ENCODE data around the gene PRRG2. TPM values are rescaled to one million over a fixed set of nuclear protein-coding genes. Genes with fewer than 3 reads are reported as not detected.
A peak's percentile ranks its signal among the peaks of the same experiment; 100 is the strongest.

The PRRG2 gene
- total and polyA plus RNA-seq, 9 of the 15 experiments (the other 6 are each of a cell fraction or from before 2014, with no cell fraction given): 0.06 to 1.1 (median 0.33) TPM

- TF ChIP-seq RNF219 (CRISPR knock-in tag; IDR thresholded peaks at IDR 0.05) (no peak), ARID3B (CRISPR knock-in tag; IDR thresholded peaks at IDR 0.05; ENCODE audit: borderline replicate concordance) (no peak), ZNF395 (CRISPR knock-in tag; IDR thresholded peaks at IDR 0.05) (no peak; the same call in 1 of the 2 replicates), E2F6 (IDR thresholded peaks at IDR 0.05; ENCODE audit: borderline replicate concordance in 1 of 2, extremely low read depth in 1 of 2, insufficient read depth in 1 of 2, insufficient read length in 1 of 2, low read depth in 1 of 2, low read length in 1 of 2, poor library complexity in 1 of 2, severe bottlenecking in 1 of 2) (peak in 1 of 2 experiments; percentile 35), ZBTB43 (CRISPR knock-in tag; IDR thresholded peaks at IDR 0.05) (no peak), NKRF (IDR thresholded peaks at IDR 0.05; ENCODE audit: borderline replicate concordance) (0 out of 2 replicates have a peak, but pooled peaks have one; percentile 24), EZH2 (IDR thresholded peaks at IDR 0.05; ENCODE audit: borderline replicate concordance, low read depth, low read length) (no peak), NRF1 (conservative IDR thresholded peaks at IDR 0.05 in 1 of 2, IDR thresholded peaks at IDR 0.05 in 1 of 2) (peak in 1 of 2 experiments; percentile 13; a peak in 1 of 4 replicates), PHF8 (IDR thresholded peaks at IDR 0.05; ENCODE audit: borderline replicate concordance, low read length) (peak; percentile 50), ZNF217 (CRISPR knock-in tag; IDR thresholded peaks at IDR 0.05) (no peak), SNIP1 (IDR thresholded peaks at IDR 0.05; ENCODE audit: low read depth) (no peak), MAX (CRISPR knock-in tag; IDR thresholded peaks at IDR 0.05) (0 out of 2 replicates have a peak, but pooled peaks have one; percentile 79), MBD2 (IDR thresholded peaks at IDR 0.05; ENCODE audit: borderline replicate concordance, low read depth) (peak; percentile 28; the same call in 1 of the 2 replicates), TRIM28 (IDR thresholded peaks at IDR 0.05) (no peak), MCM3 (IDR thresholded peaks at IDR 0.05) (no peak), PHF20 (IDR thresholded peaks at IDR 0.05; ENCODE audit: partially characterized antibody) (no peak)
Observed at GRCh38 chr19:49591731-49592485, 10.8 kb downstream of the PRRG2 start (continued).
